Pancreas (tissue), 10 donors: ENCODE results near the gene LINGO3. TPM values are rescaled to one million over a fixed set of nuclear protein-coding genes. Genes with fewer than 3 reads are reported as not detected.

Source experiments
- ATAC-seq, 4 donors: fragments of 200-7000 bp; cut with Tn5 transposase; one replicate each; pipeline versions ENCODE4 v1.8.0 to v1.9.1; 2020; ENCODE audit warnings: mild to moderate bottlenecking in 4 of 4, moderate library complexity in 4 of 4
- DNase-seq, 6 donors: peaks; one replicate each; pipeline ENCODE4 v3.0.0-alpha.2; 2020
- FAIRE-seq: peaks from 2 replicates; lab custom pipeline; 2012; peaks lifted over from hg19 to GRCh38; lab: Jason Lieb, UNC
- H3K27ac ChIP-seq, 4 donors: fragments of 200-600 bp; sonication (generic); 1 replicate in 3 of 4; 2 replicates in 1 of 4; pipeline versions ENCODE4 v1.5.0 to v1.8.0; 2020
- H3K27me3 ChIP-seq, 4 donors: fragments of 200-600 bp; one replicate each; pipeline ENCODE4 v1.8.0; 2021
- H3K36me3 ChIP-seq, 3 donors: fragments of 200-600 bp; sonication (generic) in 1 of 3; one replicate each; pipeline versions ENCODE4 v1.5.0 to v1.8.0; 2020 to 2021
- H3K4me1 ChIP-seq, 3 donors: fragments of 200-600 bp; one replicate each; pipeline ENCODE4 v1.8.0; 2021
- H3K4me3 ChIP-seq, 4 donors: fragments of 200-600 bp; sonication (generic) in 2 of 4; one replicate each; pipeline versions ENCODE4 v1.5.0 to v1.8.0; 2020 to 2021
- H3K9me3 ChIP-seq, 4 donors: fragments of 200-600 bp; one replicate each; pipeline ENCODE4 v1.8.0; 2021
- CTCF ChIP-seq, 4 donors: fragments of 200-600 bp; sonication (generic) in 3 of 4; IDR thresholded peaks; one replicate each; pipeline versions ENCODE4 v1.5.0 to v1.8.0; 2021; ENCODE audit warnings: antibody characterized with exemption in 4 of 4
- WGBS, 2 donors: extraction: QIAGEN DNeasy Blood & Tissue Kit; methylation state at CpG; one replicate each; pipeline ENCODE4 v1.1.7; 2013; 5-methylcytosine and 5-hydroxymethylcytosine counted together
- intact Hi-C, 3 donors: fragments of 100-400 bp; cut with DNase I; formaldehyde crosslinking; loops; one replicate each; pipeline versions ENCODE4 v1.11.1 to v1.14.2; 2022
- polyA plus RNA-seq, 2 donors: library from polyadenylated mRNA; stranded (reverse); fragments of 200-250 nt; gene quantifications; one replicate each; pipeline ENCODE4 v1.2.3, GENCODE V29; 2013
- total RNA-seq, 6 donors: library from RNA; stranded (reverse); fragmentation: NEBNext Ultra II Directional in 4 of 6; extraction: Animal tissue kit (Norgen Biotek cat#: 25700) in 4 of 6; gene quantifications; one replicate each; pipeline versions ENCODE4 v1.2.1 to v1.2.4, GENCODE V29; 2021 to 2023
- donor health status: healthy with polysubstance abuse.
- donor health status: DM: no; HTN: no; CAD: no; lungs with moderate emphysema.
- donor health status: DM: no; HTN: no; CAD: no.
- donor health status: control.
- donor health status: control.
- donor health status: Bipolar disorder and iron deficiency.
- donor health status: DM: yes; HTN: yes; CAD: no.
- donor health status: DM: no; HTN: no; CAD: no.
- donor health status: DM: no; HTN: no; CAD: no.
- donor health status: DM: yes; HTN: yes; CAD: no.

Gene LINGO3
- total and polyA plus RNA-seq, 8 donors = 0.05 to 1.5 (median 0.16) TPM; not detected in 5

GRCh38 chr19:2275588-2276428 lies 32.1 kb downstream of the LINGO3 start:
- intact Hi-C loops = loop anchor here in 2 of 3 donors (5.0 kb wide), 2 partner anchors 111 to 116 kb away; no protein-coding TSS in a partner anchor

DNA sequence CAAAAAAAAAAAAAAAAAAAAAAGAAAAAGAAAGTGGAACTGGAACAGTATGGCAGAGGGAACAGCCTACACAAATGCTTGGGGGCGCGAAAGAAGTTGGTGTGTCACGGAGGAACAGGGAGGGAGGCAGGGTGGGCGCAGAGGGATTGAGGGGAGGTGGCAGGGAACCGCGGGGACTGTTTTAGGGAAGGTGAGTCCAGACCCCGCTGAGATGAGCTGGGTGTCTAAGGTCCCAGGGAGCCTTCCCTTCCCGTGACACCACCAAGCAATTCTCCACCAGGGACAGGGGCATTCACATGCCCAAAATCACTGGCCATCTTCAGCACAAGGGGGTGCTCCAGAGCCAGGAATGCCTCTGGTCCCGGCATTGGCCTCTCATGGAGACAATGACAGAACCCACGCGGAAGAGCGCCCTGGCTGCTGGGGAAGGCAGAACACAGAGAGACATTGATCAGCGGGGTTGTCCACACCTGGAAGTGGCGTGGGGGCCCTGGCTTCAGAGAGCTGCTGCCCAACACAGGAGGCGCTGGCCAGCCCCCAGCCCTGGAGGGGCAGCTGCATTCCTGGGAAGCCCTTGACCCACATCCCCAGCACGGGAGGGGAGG lies 32.9 kb downstream of the LINGO3 start:
- intact Hi-C loops = loop anchor here in 2 of 3 donors (5.0 kb wide), 3 partner anchors 38 to 117 kb away; partner anchors contain the start of genes PLEKHJ1 (in 1 of the 2) and SF3A2 (in 1 of the 2)
- Histone ChIP-seq H3K4me3 (no peak overlapping the region), H3K36me3 (peaks cover 0 to 13% (median 5%) of the 10 kb centered on the region in 3 donors), H3K4me1 (peaks cover 8 to 18% (median 12%) of the 10 kb centered on the region in 3 donors), H3K27me3 (no peaks in the 10 kb centered on the region), H3K27ac (no peak overlapping the region), H3K9me3 (no peaks in the 10 kb centered on the region)
- 56 to 59% methylated on average over 16 of the region's 16 CpGs for WGBS, 2 donors
- TF ChIP-seq CTCF (IDR thresholded peaks at IDR 0.05) = peak in 2 of 4 donors; percentile 16 to 28
- peak in 4 of 6 donors; percentile 50 to 67 (median 62) for DNase-seq
- FAIRE-seq = no peak
- peak in 3 of 4 donors; percentile 24 to 53 (median 29) for ATAC-seq

More at GRCh38 chr19:2275588-2276428, 32.1 kb downstream of the LINGO3 start:
- TF ChIP-seq CTCF (IDR thresholded peaks at IDR 0.05) = no peak
- H3K4me1 ChIP-seq = peaks cover 8 to 22% (median 12%) of the 10 kb centered on the region in 3 donors
- H3K4me3 ChIP-seq = no peak overlapping the region
- no peak for DNase-seq
- no peaks in the 10 kb centered on the region for H3K9me3 ChIP-seq
- 83 to 85% methylated on average over 73 to 74 of the region's 74 CpGs for WGBS, 2 donors
- no peak overlapping the region for H3K27ac ChIP-seq
- ATAC-seq = no peak
- FAIRE-seq = no peak
- no peaks in the 10 kb centered on the region for H3K27me3 ChIP-seq
- peaks cover 0 to 13% (median 5%) of the 10 kb centered on the region in 3 donors for H3K36me3 ChIP-seq

DNA sequence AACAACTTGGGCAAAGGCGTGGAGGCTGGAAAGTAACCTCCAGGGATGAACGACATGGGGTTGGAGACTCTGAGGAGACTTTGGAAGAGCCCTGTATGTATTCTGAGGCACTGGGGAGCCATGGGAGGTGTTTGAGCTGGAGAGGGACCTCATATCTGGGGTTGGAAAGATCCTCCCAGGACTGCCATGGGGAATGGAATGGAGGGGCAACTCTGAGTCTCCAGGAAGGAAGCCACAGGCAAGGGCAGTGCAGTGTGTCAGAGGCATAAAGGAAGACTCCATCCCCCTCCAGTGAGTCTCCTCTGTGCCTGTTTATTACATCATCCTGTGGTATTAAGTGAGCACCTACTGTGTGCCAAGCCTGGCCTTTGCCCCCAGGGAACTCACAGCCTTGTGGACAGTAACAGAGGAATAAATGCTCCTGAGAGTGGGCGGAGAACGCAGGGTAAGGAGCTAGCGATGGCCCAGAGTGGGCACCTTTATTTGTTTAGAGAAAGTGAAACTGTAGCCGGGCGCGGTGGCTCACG lies 33.7 kb downstream of the LINGO3 start:
- DNase-seq (no peak), ATAC-seq (no peak), FAIRE-seq (no peak)
- peak overlapping the region in 1 of 4 donors; percentile 28 for H3K4me3 ChIP-seq
- peaks cover 0 to 13% (median 5%) of the 10 kb centered on the region in 3 donors for H3K36me3 ChIP-seq
- peaks cover 8 to 18% (median 12%) of the 10 kb centered on the region in 3 donors for H3K4me1 ChIP-seq
- WGBS, 2 donors = 86 to 90% methylated on average over 9 of the region's 9 CpGs
- no peak for TF ChIP-seq CTCF (IDR thresholded peaks at IDR 0.05)
- no peaks in the 10 kb centered on the region for H3K27me3 ChIP-seq
- H3K9me3 ChIP-seq = no peaks in the 10 kb centered on the region
- peak overlapping the region in 3 of 4 donors; percentile 8 to 70 (median 54) for H3K27ac ChIP-seq
- intact Hi-C loops = loop anchor here in 1 of 3 donors (5.0 kb wide), 1 partner anchor 37 kb away; the partner anchor contains the start of genes PLEKHJ1 and SF3A2

- Histone ChIP-seq H3K36me3 (peaks cover 0 to 13% (median 5%) of the 10 kb centered on the region in 3 donors), H3K27ac (peak overlapping the region in 2 of 4 donors; percentile 54 to 70), H3K4me3 (peak overlapping the region in 2 of 4 donors; percentile 11 to 28), H3K9me3 (no peaks in the 10 kb centered on the region), H3K4me1 (peaks cover 8 to 21% (median 14%) of the 10 kb centered on the region in 3 donors), H3K27me3 (no peaks in the 10 kb centered on the region)
- peak; percentile 91 to 98 (median 96) for TF ChIP-seq CTCF (IDR thresholded peaks at IDR 0.05)
- intact Hi-C loops = loop anchor here in 1 of 3 donors (5.0 kb wide), 1 partner anchor 36 kb away; the partner anchor contains the start of genes PLEKHJ1 and SF3A2
- WGBS, 2 donors = 13 to 17% methylated on average over 42 to 45 of the region's 45 CpGs
- DNase-seq = peak; percentile 60 to 94 (median 83)
- FAIRE-seq = no peak
- peak; percentile 26 to 32 (median 29) for ATAC-seq
Measured at GRCh38 chr19:2273356-2274184, 34.4 kb downstream of the LINGO3 start.
